ENCODE results near the gene ADAMTS15. TPM values are rescaled to one million over a fixed set of nuclear protein-coding genes. Genes with fewer than 3 reads are reported as not detected.

ADAMTS15 gene
- total RNA-seq, 1 donor from 2014 or later: 81.6 TPM

GRCh38 chr11:130454491-130455252 lies 6.2 kb downstream of the ADAMTS15 start:
- DNase-seq (ENCODE audit: extremely low spot score, unreplicated experiment): no peak
- no peak overlapping the region for H3K27ac Mint-ChIP-seq (ENCODE audit: unreplicated experiment)
- no peaks in the 10 kb centered on the region for H3K27me3 Mint-ChIP-seq (ENCODE audit: unreplicated experiment)
- no peaks in the 10 kb centered on the region for H3K9me3 Mint-ChIP-seq (ENCODE audit: unreplicated experiment)
- peaks cover 63% of the 10 kb centered on the region for H3K4me1 Mint-ChIP-seq (ENCODE audit: unreplicated experiment)
- TF ChIP-seq CTCF (IDR thresholded peaks at IDR 0.05): no peak
- H3K36me3 Mint-ChIP-seq (ENCODE audit: unreplicated experiment): peaks cover 48% of the 10 kb centered on the region
- H3K4me3 Mint-ChIP-seq (ENCODE audit: unreplicated experiment): peak overlapping the region; percentile 54

- H3K36me3 Mint-ChIP-seq (ENCODE audit: unreplicated experiment): peaks cover 47% of the 10 kb centered on the region
- TF ChIP-seq CTCF (IDR thresholded peaks at IDR 0.05): no peak
- no peaks in the 10 kb centered on the region for H3K27me3 Mint-ChIP-seq (ENCODE audit: unreplicated experiment)
- H3K4me1 Mint-ChIP-seq (ENCODE audit: unreplicated experiment): peaks cover 53% of the 10 kb centered on the region
- no peaks in the 10 kb centered on the region for H3K9me3 Mint-ChIP-seq (ENCODE audit: unreplicated experiment)
- H3K27ac Mint-ChIP-seq (ENCODE audit: unreplicated experiment): no peak overlapping the region
- no peak for DNase-seq (ENCODE audit: extremely low spot score, unreplicated experiment)
- H3K4me3 Mint-ChIP-seq (ENCODE audit: unreplicated experiment): no peak overlapping the region
Observed at GRCh38 chr11:130455483-130456127, 7.2 kb downstream of the ADAMTS15 start.

GRCh38 chr11:130456286-130456685 lies 7.8 kb downstream of the ADAMTS15 start:
- no peak for TF ChIP-seq CTCF (IDR thresholded peaks at IDR 0.05)
- H3K27me3 Mint-ChIP-seq (ENCODE audit: unreplicated experiment): no peaks in the 10 kb centered on the region
- H3K4me1 Mint-ChIP-seq (ENCODE audit: unreplicated experiment): peaks cover 46% of the 10 kb centered on the region
- peaks cover 46% of the 10 kb centered on the region for H3K36me3 Mint-ChIP-seq (ENCODE audit: unreplicated experiment)
- no peak overlapping the region for H3K4me3 Mint-ChIP-seq (ENCODE audit: unreplicated experiment)
- DNase-seq (ENCODE audit: extremely low spot score, unreplicated experiment): no peak
- no peak overlapping the region for H3K27ac Mint-ChIP-seq (ENCODE audit: unreplicated experiment)
- H3K9me3 Mint-ChIP-seq (ENCODE audit: unreplicated experiment): no peaks in the 10 kb centered on the region

GRCh38 chr11:130457623-130458409 lies 9.4 kb downstream of the ADAMTS15 start:
- Mint-ChIP-seq H3K4me1 (ENCODE audit: unreplicated experiment) (peaks cover 33% of the 10 kb centered on the region), H3K9me3 (ENCODE audit: unreplicated experiment) (no peaks in the 10 kb centered on the region), H3K36me3 (ENCODE audit: unreplicated experiment) (peaks cover 54% of the 10 kb centered on the region), H3K4me3 (ENCODE audit: unreplicated experiment) (no peak overlapping the region), H3K27me3 (ENCODE audit: unreplicated experiment) (no peaks in the 10 kb centered on the region), H3K27ac (ENCODE audit: unreplicated experiment) (no peak overlapping the region)
- DNase-seq (ENCODE audit: extremely low spot score, unreplicated experiment): no peak
- no peak for TF ChIP-seq CTCF (IDR thresholded peaks at IDR 0.05)

- Mint-ChIP-seq H3K9me3 (ENCODE audit: unreplicated experiment) (no peaks in the 10 kb centered on the region), H3K4me1 (ENCODE audit: unreplicated experiment) (peaks cover 28% of the 10 kb centered on the region), H3K36me3 (ENCODE audit: unreplicated experiment) (peaks cover 55% of the 10 kb centered on the region), H3K27me3 (ENCODE audit: unreplicated experiment) (no peaks in the 10 kb centered on the region), H3K4me3 (ENCODE audit: unreplicated experiment) (no peak overlapping the region), H3K27ac (ENCODE audit: unreplicated experiment) (no peak overlapping the region)
- DNase-seq (ENCODE audit: extremely low spot score, unreplicated experiment): no peak
- TF ChIP-seq CTCF (IDR thresholded peaks at IDR 0.05): no peak
Observed at GRCh38 chr11:130458410-130458729, 9.9 kb downstream of the ADAMTS15 start.

Data from osteocyte (in vitro differentiated cells).